HG02642 (cell line): ENCODE results near the gene CRELD2.
"Not testable (repeated sequence)": the region's sequence is repeated elsewhere in the genome, so short reads cannot be mapped to it uniquely, and the experiment has no call there.

Experiments used
- ATAC-seq: cut with Tn5 transposase; IDR thresholded peaks from one replicate; pipeline ENCODE4 v1.9.1; 2021; ENCODE audit warnings: mild to moderate bottlenecking; ENCODE audit not compliant: unreplicated experiment, poor library complexity

CRELD2 gene

GRCh38 chr22:49943405-49943765 lies 25.0 kb downstream of the CRELD2 start:
- ATAC-seq = no peak

- ATAC-seq = no peak
These were observed 25.5 kb downstream of the CRELD2 start for GRCh38 chr22:49943771-49944398.

GRCh38 chr22:49944399-49944891 lies 26.0 kb downstream of the CRELD2 start:
- no peak for ATAC-seq

GRCh38 chr22:49945042-49945794 lies 26.8 kb downstream of the CRELD2 start:
- not testable (repeated sequence) for ATAC-seq

GRCh38 chr22:49946612-49947295 lies 28.3 kb downstream of the CRELD2 start:
- ATAC-seq = no peak

DNA sequence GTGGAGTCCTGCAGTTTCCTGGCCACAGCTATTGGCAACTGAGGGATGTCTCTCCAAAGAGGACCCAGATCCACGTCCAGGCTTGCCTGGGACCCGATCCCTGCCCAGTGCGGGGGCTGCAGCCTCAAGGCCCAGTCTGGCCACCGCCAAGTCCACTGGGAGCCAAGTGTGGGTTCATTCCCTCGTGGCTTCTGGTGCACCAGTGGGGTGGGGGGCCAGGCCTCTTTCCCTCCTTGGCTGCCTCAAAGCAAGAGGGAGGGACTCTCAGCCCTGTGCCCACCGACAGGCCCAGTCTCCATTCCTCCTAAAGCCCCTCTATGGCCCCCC lies 28.8 kb downstream of the CRELD2 start:
- no peak for ATAC-seq

GRCh38 chr22:49948116-49948957 lies 29.9 kb downstream of the CRELD2 start:
- ATAC-seq = no peak

DNA sequence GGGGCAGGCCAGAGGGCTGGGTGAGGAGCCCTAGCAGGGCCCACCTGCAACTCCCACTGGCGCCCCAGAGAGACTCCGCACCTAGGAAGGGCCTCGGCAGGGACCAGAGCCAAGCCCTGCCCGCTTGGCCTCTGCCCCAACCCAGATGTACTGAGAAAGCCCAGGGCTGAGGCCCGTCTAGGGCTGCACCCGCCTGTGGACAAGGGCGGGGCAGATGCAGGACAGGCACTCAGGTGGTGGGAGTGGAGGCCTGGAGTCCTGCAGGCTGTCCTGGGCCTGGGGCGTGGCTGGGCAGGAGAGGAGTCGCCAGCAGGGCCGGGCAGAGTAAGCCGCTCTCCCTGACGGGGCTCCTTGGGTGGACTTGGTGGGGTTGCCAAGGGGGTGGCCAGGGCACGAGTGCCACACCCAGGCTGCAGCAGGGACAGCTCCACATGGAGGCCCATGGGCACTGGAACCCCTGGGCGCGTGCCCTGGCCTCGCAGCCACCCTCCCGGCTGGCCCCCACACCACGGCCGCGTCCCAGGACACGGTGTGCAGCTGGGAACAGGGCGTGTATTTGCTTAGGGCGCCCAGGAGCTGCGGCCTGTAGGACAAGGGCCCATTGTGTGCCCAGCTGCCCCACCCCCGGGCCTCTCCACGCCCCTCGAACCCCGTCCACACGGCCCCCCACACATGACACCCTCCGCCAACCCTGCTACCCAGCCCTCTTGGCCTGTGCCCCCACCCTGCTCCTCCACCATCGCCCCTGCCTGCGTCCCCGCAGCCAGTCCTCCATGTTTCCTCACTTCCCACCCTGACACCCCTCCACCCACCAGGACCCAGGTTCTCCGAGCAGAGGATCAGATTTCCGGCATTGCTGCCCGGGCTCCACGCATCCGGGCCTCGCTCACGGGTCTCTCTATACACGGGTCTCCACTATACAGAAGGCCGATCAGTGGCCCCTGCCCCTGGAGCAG lies 30.8 kb downstream of the CRELD2 start:
- ATAC-seq = no peak

DNA sequence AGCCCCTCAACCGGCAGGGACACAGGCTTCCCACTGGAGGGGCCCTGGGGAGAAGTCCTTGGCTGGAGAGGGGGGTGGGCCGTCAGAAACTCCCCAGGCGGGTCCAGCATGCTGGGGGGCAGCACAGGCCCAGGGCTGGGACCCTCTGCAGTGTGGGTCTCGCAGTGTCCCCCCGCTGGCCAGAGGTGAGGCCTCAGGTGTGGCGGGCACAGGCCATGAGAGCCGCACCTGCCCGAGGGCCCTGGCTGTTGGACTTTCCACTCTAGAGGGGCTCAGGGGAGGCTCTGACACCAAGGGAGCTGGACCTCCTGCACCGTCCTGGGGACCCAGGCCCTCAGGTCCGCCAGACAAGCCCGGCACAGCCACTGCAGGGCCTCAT lies 31.5 kb downstream of the CRELD2 start:
- ATAC-seq = no peak

DNA sequence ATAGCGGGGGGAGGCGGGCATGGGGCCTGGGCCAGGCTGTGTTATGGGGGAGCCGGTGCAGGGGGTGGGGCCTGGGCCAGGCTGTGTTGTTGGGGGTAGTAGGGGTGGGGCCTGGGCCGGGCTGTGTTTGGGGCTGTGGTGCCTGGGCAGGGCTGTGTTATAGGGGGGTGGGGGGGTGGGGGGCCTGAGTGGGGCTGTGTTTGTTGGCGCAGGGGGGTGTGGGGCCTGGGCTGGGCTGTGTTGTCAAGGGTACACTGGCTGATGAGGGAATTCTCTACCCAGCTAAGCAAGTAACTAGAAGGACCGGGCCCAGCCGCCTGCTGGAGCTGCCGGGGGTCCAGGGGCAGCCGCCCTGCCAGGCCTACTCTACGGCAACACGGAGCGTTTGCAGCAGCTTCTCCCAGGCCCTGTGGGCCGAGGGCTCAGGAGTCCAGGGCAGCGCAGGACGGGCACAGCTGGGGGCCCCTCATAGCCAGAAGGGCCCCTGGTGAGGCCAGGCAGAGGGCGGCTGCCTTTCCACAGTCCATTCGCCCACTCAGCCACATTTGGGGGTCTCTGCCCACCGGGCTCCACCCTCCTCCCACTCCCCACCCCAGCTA lies 32.1 kb downstream of the CRELD2 start:
- no peak for ATAC-seq

DNA sequence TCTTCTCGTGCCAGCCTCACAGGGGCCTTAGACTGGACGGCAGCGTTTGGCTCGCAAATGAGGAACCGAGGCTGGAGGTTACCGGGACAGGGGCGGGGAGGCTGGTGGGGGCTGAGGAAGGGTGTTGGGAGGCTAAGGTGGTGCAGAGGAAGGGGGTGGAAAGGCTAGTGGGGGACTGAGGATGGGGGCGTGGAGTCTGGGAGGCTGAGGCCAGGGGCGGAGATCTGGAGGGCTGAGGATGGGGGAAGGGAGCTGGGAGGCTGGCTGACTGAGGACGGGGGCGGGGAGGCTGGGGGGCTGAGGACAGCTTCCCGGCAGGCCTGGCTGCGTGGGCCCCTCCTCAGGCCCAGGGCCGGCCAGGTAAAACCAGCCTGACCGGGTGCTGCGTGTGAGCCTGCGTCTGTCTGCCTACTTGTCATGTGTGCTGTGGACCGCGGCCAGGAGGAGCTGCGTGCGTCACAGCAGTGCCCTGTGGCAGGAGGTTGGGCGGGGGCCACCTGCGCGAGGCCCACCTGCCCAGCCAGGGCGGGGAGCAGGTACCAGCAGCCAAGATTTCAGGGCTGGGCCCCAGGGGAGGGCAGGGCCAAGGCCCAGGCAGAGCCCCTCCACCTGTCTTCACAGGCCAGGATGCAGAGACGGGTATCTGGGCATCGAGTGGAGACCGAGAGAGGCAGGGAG lies 32.7 kb downstream of the CRELD2 start:
- ATAC-seq = no peak

GRCh38 chr22:49951678-49951985 lies 33.2 kb downstream of the CRELD2 start:
- ATAC-seq = no peak

GRCh38 chr22:49951986-49952896 lies 33.8 kb downstream of the CRELD2 start:
- ATAC-seq = no peak

- ATAC-seq = no peak
These were observed 34.7 kb downstream of the CRELD2 start for GRCh38 chr22:49953027-49953679.

- ATAC-seq = no peak
These were observed 35.4 kb downstream of the CRELD2 start for GRCh38 chr22:49953680-49954344.

DNA sequence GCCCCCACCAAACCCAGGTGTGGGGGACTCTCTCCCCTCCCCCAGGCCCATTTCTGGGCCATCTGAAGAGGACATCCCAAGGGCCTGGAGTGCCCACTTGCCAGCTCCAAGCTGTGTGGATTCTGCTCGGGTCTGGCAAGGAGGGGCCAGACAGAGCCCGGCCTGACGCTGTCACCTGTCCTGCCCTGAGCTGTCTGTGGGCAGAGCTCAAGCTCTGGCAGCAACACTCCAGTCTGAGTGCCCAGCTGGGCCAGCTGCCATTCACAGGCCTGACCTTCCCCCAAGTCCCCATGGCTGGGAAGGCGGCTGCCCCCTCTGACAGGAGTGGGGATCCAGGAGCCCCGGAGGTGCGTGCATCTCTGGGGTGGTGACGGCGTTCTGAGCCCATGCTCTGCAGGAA lies 35.9 kb downstream of the CRELD2 start:
- no peak for ATAC-seq
